ENCODE data around the gene SMYD3.

The SMYD3 gene

DNA sequence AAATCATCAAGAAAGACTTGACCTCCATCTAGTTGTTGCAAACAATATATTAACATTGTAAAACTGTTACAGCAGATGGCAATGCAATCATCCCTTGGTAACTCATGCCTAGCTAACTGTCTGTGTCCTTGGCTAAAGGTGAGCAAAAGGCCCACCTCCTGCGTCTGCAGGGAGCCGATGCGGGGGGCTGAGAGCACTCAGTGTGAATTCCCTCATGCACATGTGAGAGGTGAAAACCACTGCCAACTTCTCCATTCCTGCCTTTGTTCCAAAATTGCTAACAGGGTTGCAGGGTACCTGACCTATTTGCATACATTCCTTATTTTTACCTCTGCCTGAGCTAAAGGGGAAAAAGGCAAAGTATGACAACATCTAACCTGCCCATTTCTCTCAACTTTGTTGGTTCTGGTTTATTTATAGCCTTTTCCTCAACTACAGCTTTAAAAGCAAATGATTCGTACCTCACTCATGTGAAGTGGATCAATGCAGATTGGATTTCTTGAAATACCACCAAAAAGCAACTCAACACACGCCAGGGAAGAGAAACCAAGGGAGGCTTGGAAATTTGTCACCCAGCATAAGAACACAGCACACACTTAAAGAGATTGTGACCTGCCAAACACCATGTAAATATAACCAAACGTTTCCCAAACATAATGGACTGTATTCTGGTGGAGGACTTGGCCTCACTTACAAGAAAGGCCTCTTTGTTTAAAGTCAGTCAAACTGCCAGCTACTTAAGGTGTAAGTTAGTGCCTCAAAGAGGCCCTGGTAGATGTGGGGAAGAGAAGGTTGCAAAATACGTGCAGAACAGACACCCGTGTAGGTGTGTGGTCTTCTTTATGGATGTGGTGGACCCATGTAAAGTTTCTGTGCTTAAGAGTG lies 651.0 kb downstream of the SMYD3 start:
- ChIA-PET CTCF (interaction anchor here (0.8 kb wide), 1 partner anchor 26 kb away, joined by 3 read pairs; no protein-coding TSS in a partner anchor), POLR2A (no interaction called here)
- no peak overlapping the region for H3K27ac ChIP-seq (ENCODE audit: insufficient read depth in 1 of 2, low read depth in 1 of 2, low read length in 2 of 2, poor library complexity in 1 of 2, severe bottlenecking in 2 of 2)
- H3K4me3 ChIP-seq (ENCODE audit: control insufficient read depth in 1 of 7, extremely low read depth in 1 of 7, insufficient read depth in 4 of 7, low read depth in 2 of 7, low read length in 6 of 7): no peak overlapping the region
- WGBS (ENCODE audit: insufficient coverage): 97% methylated on average over 6 of the region's 8 CpGs
- no peak for DNase-seq
- no peaks in the 10 kb centered on the region for H3K4me1 ChIP-seq (ENCODE audit: control extremely low read depth in 1 of 4, control insufficient read depth in 4 of 4, insufficient read depth in 4 of 4, low read length in 3 of 4)
- peaks cover 0 to 23% (median 9%) of the 10 kb centered on the region in 4 experiments for H3K36me3 ChIP-seq (ENCODE audit: control insufficient read depth in 4 of 4, insufficient read depth in 4 of 4, low read length in 3 of 4)
- H3K9me3 ChIP-seq (ENCODE audit: control extremely low read depth in 1 of 5, control insufficient read depth in 4 of 5, insufficient read depth in 2 of 5, low read depth in 1 of 5, low read length in 4 of 5): peaks cover 0 to 6% (median 0%) of the 10 kb centered on the region in 5 experiments
- no peaks in the 10 kb centered on the region for H3K27me3 ChIP-seq (replicated peaks in 2 of 5; ENCODE audit: control insufficient read depth in 4 of 5, insufficient read depth in 5 of 5, low read length in 4 of 5)

GRCh38 chr1:245853291-245853690 lies 653.8 kb downstream of the SMYD3 start:
- ChIA-PET CTCF (no interaction called here), POLR2A (no interaction called here)
- H3K4me3 ChIP-seq (ENCODE audit: control insufficient read depth in 1 of 7, extremely low read depth in 1 of 7, insufficient read depth in 4 of 7, low read depth in 2 of 7, low read length in 6 of 7): no peak overlapping the region
- no peaks in the 10 kb centered on the region for H3K27me3 ChIP-seq (replicated peaks in 2 of 5; ENCODE audit: control insufficient read depth in 4 of 5, insufficient read depth in 5 of 5, low read length in 4 of 5)
- H3K36me3 ChIP-seq (ENCODE audit: control insufficient read depth in 4 of 4, insufficient read depth in 4 of 4, low read length in 3 of 4): peaks cover 0 to 21% (median 6%) of the 10 kb centered on the region in 4 experiments
- peaks cover 0 to 6% (median 0%) of the 10 kb centered on the region in 5 experiments for H3K9me3 ChIP-seq (ENCODE audit: control extremely low read depth in 1 of 5, control insufficient read depth in 4 of 5, insufficient read depth in 2 of 5, low read depth in 1 of 5, low read length in 4 of 5)
- H3K27ac ChIP-seq (ENCODE audit: insufficient read depth in 1 of 2, low read depth in 1 of 2, low read length in 2 of 2, poor library complexity in 1 of 2, severe bottlenecking in 2 of 2): no peak overlapping the region
- DNase-seq: no peak
- WGBS (ENCODE audit: insufficient coverage): 98% methylated on average over 14 of the region's 17 CpGs
- H3K4me1 ChIP-seq (ENCODE audit: control extremely low read depth in 1 of 4, control insufficient read depth in 4 of 4, insufficient read depth in 4 of 4, low read length in 3 of 4): no peaks in the 10 kb centered on the region

DNA sequence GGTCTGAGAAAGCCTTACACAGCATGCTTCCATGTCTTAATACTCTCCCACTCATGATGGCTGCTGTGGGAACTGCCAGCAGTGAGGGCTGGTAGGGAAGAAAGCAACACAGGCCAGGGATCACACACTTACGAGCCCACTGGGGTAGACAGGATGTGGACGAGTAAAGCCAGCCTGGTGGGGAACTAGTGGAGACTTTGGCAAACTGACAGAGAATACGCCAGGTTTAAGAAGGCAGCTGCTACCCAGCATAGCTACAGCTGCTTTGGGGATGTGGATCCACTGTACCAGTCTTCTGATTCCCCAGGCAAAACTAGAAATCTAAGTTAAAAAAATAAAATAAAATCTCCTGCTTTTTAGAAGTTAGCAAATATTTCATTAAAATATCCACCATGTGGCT lies 664.0 kb downstream of the SMYD3 start:
- CTCF ChIA-PET: no interaction called here
- Histone ChIP-seq H3K4me3 (ENCODE audit: control insufficient read depth in 1 of 7, extremely low read depth in 1 of 7, insufficient read depth in 4 of 7, low read depth in 2 of 7, low read length in 6 of 7) (no peak overlapping the region), H3K27me3 (replicated peaks in 2 of 5; ENCODE audit: control insufficient read depth in 4 of 5, insufficient read depth in 5 of 5, low read length in 4 of 5) (no peaks in the 10 kb centered on the region), H3K4me1 (ENCODE audit: control extremely low read depth in 1 of 4, control insufficient read depth in 4 of 4, insufficient read depth in 4 of 4, low read length in 3 of 4) (no peaks in the 10 kb centered on the region), H3K9me3 (ENCODE audit: control extremely low read depth in 1 of 5, control insufficient read depth in 4 of 5, insufficient read depth in 2 of 5, low read depth in 1 of 5, low read length in 4 of 5) (no peaks in the 10 kb centered on the region), H3K27ac (ENCODE audit: insufficient read depth in 1 of 2, low read depth in 1 of 2, low read length in 2 of 2, poor library complexity in 1 of 2, severe bottlenecking in 2 of 2) (no peak overlapping the region), H3K36me3 (ENCODE audit: control insufficient read depth in 4 of 4, insufficient read depth in 4 of 4, low read length in 3 of 4) (peaks cover 0 to 2% (median 0%) of the 10 kb centered on the region in 4 experiments)
- 15% methylated on average over 3 of the region's 3 CpGs for WGBS (ENCODE audit: insufficient coverage)
- peak in 2 of 3 donors; percentile 30 to 40 for DNase-seq
- POLR2A ChIA-PET: no interaction called here

GRCh38 chr1:245842106-245842505 lies 665.0 kb downstream of the SMYD3 start:
- WGBS (ENCODE audit: insufficient coverage): 98% methylated on average over 7 of the region's 8 CpGs
- Histone ChIP-seq H3K27me3 (replicated peaks in 2 of 5; ENCODE audit: control insufficient read depth in 4 of 5, insufficient read depth in 5 of 5, low read length in 4 of 5) (no peaks in the 10 kb centered on the region), H3K9me3 (ENCODE audit: control extremely low read depth in 1 of 5, control insufficient read depth in 4 of 5, insufficient read depth in 2 of 5, low read depth in 1 of 5, low read length in 4 of 5) (no peaks in the 10 kb centered on the region), H3K27ac (ENCODE audit: insufficient read depth in 1 of 2, low read depth in 1 of 2, low read length in 2 of 2, poor library complexity in 1 of 2, severe bottlenecking in 2 of 2) (no peak overlapping the region), H3K4me1 (ENCODE audit: control extremely low read depth in 1 of 4, control insufficient read depth in 4 of 4, insufficient read depth in 4 of 4, low read length in 3 of 4) (no peaks in the 10 kb centered on the region), H3K36me3 (ENCODE audit: control insufficient read depth in 4 of 4, insufficient read depth in 4 of 4, low read length in 3 of 4) (no peaks in the 10 kb centered on the region), H3K4me3 (ENCODE audit: control insufficient read depth in 1 of 7, extremely low read depth in 1 of 7, insufficient read depth in 4 of 7, low read depth in 2 of 7, low read length in 6 of 7) (no peak overlapping the region)
- POLR2A ChIA-PET: no interaction called here
- DNase-seq: no peak
- CTCF ChIA-PET: no interaction called here

- POLR2A ChIA-PET: no interaction called here
- DNase-seq: no peak
- CTCF ChIA-PET: no interaction called here
- whole genome bisulfite sequencing (ENCODE audit: insufficient coverage): no CpG with 5 or more reads among the region's 2 CpGs
- Histone ChIP-seq H3K36me3 (ENCODE audit: control insufficient read depth in 4 of 4, insufficient read depth in 4 of 4, low read length in 3 of 4) (peaks cover 0 to 6% (median 3%) of the 10 kb centered on the region in 4 experiments), H3K27me3 (replicated peaks in 2 of 5; ENCODE audit: control insufficient read depth in 4 of 5, insufficient read depth in 5 of 5, low read length in 4 of 5) (no peaks in the 10 kb centered on the region), H3K4me1 (ENCODE audit: control extremely low read depth in 1 of 4, control insufficient read depth in 4 of 4, insufficient read depth in 4 of 4, low read length in 3 of 4) (no peaks in the 10 kb centered on the region), H3K27ac (ENCODE audit: insufficient read depth in 1 of 2, low read depth in 1 of 2, low read length in 2 of 2, poor library complexity in 1 of 2, severe bottlenecking in 2 of 2) (no peak overlapping the region), H3K9me3 (ENCODE audit: control extremely low read depth in 1 of 5, control insufficient read depth in 4 of 5, insufficient read depth in 2 of 5, low read depth in 1 of 5, low read length in 4 of 5) (no peaks in the 10 kb centered on the region), H3K4me3 (ENCODE audit: control insufficient read depth in 1 of 7, extremely low read depth in 1 of 7, insufficient read depth in 4 of 7, low read depth in 2 of 7, low read length in 6 of 7) (no peak overlapping the region)
Measured at GRCh38 chr1:245840971-245841370, 666.1 kb downstream of the SMYD3 start.

GRCh38 chr1:245837718-245838117 lies 669.4 kb downstream of the SMYD3 start:
- H3K27ac ChIP-seq (ENCODE audit: insufficient read depth in 1 of 2, low read depth in 1 of 2, low read length in 2 of 2, poor library complexity in 1 of 2, severe bottlenecking in 2 of 2): no peak overlapping the region
- H3K9me3 ChIP-seq (ENCODE audit: control extremely low read depth in 1 of 5, control insufficient read depth in 4 of 5, insufficient read depth in 2 of 5, low read depth in 1 of 5, low read length in 4 of 5): no peaks in the 10 kb centered on the region
- no peaks in the 10 kb centered on the region for H3K4me1 ChIP-seq (ENCODE audit: control extremely low read depth in 1 of 4, control insufficient read depth in 4 of 4, insufficient read depth in 4 of 4, low read length in 3 of 4)
- peaks cover 0 to 7% (median 3%) of the 10 kb centered on the region in 4 experiments for H3K36me3 ChIP-seq (ENCODE audit: control insufficient read depth in 4 of 4, insufficient read depth in 4 of 4, low read length in 3 of 4)
- ChIA-PET CTCF (no interaction called here), POLR2A (no interaction called here)
- no peaks in the 10 kb centered on the region for H3K27me3 ChIP-seq (replicated peaks in 2 of 5; ENCODE audit: control insufficient read depth in 4 of 5, insufficient read depth in 5 of 5, low read length in 4 of 5)
- no peak for DNase-seq
- 94% methylated on average over 4 of the region's 5 CpGs for WGBS (ENCODE audit: insufficient coverage)
- H3K4me3 ChIP-seq (ENCODE audit: control insufficient read depth in 1 of 7, extremely low read depth in 1 of 7, insufficient read depth in 4 of 7, low read depth in 2 of 7, low read length in 6 of 7): no peak overlapping the region

GRCh38 chr1:245835386-245835785 lies 671.7 kb downstream of the SMYD3 start:
- POLR2A ChIA-PET: no interaction called here
- Histone ChIP-seq H3K4me1 (ENCODE audit: control extremely low read depth in 1 of 4, control insufficient read depth in 4 of 4, insufficient read depth in 4 of 4, low read length in 3 of 4) (no peaks in the 10 kb centered on the region), H3K27me3 (replicated peaks in 2 of 5; ENCODE audit: control insufficient read depth in 4 of 5, insufficient read depth in 5 of 5, low read length in 4 of 5) (no peaks in the 10 kb centered on the region), H3K36me3 (ENCODE audit: control insufficient read depth in 4 of 4, insufficient read depth in 4 of 4, low read length in 3 of 4) (peaks cover 0 to 8% (median 4%) of the 10 kb centered on the region in 4 experiments), H3K4me3 (ENCODE audit: control insufficient read depth in 1 of 7, extremely low read depth in 1 of 7, insufficient read depth in 4 of 7, low read depth in 2 of 7, low read length in 6 of 7) (no peak overlapping the region), H3K9me3 (ENCODE audit: control extremely low read depth in 1 of 5, control insufficient read depth in 4 of 5, insufficient read depth in 2 of 5, low read depth in 1 of 5, low read length in 4 of 5) (no peaks in the 10 kb centered on the region), H3K27ac (ENCODE audit: insufficient read depth in 1 of 2, low read depth in 1 of 2, low read length in 2 of 2, poor library complexity in 1 of 2, severe bottlenecking in 2 of 2) (no peak overlapping the region)
- CTCF ChIA-PET: interaction anchor here (0.8 kb wide), 1 partner anchor 12 kb away, joined by 3 read pairs; no protein-coding TSS in a partner anchor
- DNase-seq: no peak
- WGBS (ENCODE audit: insufficient coverage): 100% methylated on average over 3 of the region's 6 CpGs

Measured in common myeloid progenitor, CD34-positive (primary cell).